HepG2 (cell line): ENCODE data around the gene PRR9. TPM values are rescaled to one million over a fixed set of nuclear protein-coding genes. Genes with fewer than 3 reads are reported as not detected.

ENCODE experiments used
- ATAC-seq: fragments of 200-7000 bp; cut with Tn5 transposase; 3 replicates; pipeline ENCODE4 v1.9.1; 2020; ENCODE audit warnings: mild to moderate bottlenecking, moderate library complexity
- BruUV-seq: library from RNA; stranded (reverse); fragments of 400-500 nt; replicated peaks from 2 replicates; lab custom pipeline; 2021; lab: Mats Ljungman, UMichigan
- CTCF ChIA-PET: fragments of 300-600 bp; formaldehyde crosslinking; extraction: SDS; loops from one replicate; lab custom pipeline; 2021; ENCODE audit warnings: low total read pairs, inconsistent platforms, low intra/inter-chr PET ratio; lab: Yijun Ruan, JAX
- POLR2A ChIA-PET: fragments of 350-600 bp; sonication (Branson Sonifier 250); formaldehyde crosslinking; loops from one replicate; lab custom pipeline; 2020; ENCODE audit warnings: antibody characterized with exemption, inconsistent platforms; lab: Yijun Ruan, JAX
- DNase-seq: peaks from one replicate; pipeline ENCODE4 v3.0.0-alpha.2; 2015; ENCODE audit warnings: low spot score
- FAIRE-seq: peaks from 3 replicates; lab custom pipeline; 2011; peaks lifted over from hg19 to GRCh38; lab: Jason Lieb, UNC
- H2AFZ ChIP-seq: one replicate; pipeline ENCODE4 v1.6.1; 2011; ENCODE audit warnings: low read length, inconsistent platforms
- H3K27ac ChIP-seq: fragments of 300-600 bp; 3 replicates; pipeline ENCODE4 v1.8.0; 2011; ENCODE audit warnings: mixed run types, mild to moderate bottlenecking, mixed read lengths, low read length, inconsistent platforms; ENCODE audit not compliant: insufficient read depth; ENCODE audit errors: extremely low read length
- H3K27me3 ChIP-seq, 2 experiments: fragments of 200-600 bp in 1 of 2; 2 replicates in 1 of 2; 3 replicates in 1 of 2; pipeline versions ENCODE4 v1.6.0 to v1.8.0; 2011; ENCODE audit warnings: low read length in 2 of 2, mild to moderate bottlenecking in 2 of 2, moderate library complexity in 2 of 2, inconsistent platforms in 1 of 2; ENCODE audit not compliant: insufficient read depth in 2 of 2, control insufficient read depth in 1 of 2
- H3K36me3 ChIP-seq, 2 experiments: fragments of 200-600 bp in 1 of 2; replicated peaks in 1 of 2; 2 replicates in 1 of 2; 3 replicates in 1 of 2; pipeline versions ENCODE4 v1.5.1 to v1.8.0; 2011; ENCODE audit warnings: low read length in 2 of 2, inconsistent platforms in 1 of 2; ENCODE audit not compliant: insufficient read depth in 2 of 2, control insufficient read depth in 1 of 2
- H3K4me1 ChIP-seq: 2 replicates; pipeline ENCODE4 v1.5.1; 2012; ENCODE audit warnings: low read length, inconsistent platforms; ENCODE audit not compliant: insufficient read depth
- H3K4me2 ChIP-seq: 2 replicates; pipeline ENCODE4 v1.6.0; 2011; ENCODE audit warnings: low read depth, low read length, inconsistent platforms
- H3K4me3 ChIP-seq, 3 experiments: fragments of 200-600 bp in 1 of 3; sonication (generic), shearing (Covaris generic) in 1 of 3; replicated peaks in 1 of 3; 2 replicates each; pipeline ENCODE4 v1.5.1; 2011 to 2016; ENCODE audit warnings: low read length in 3 of 3, inconsistent platforms in 2 of 3, low read depth in 2 of 3, mild to moderate bottlenecking in 2 of 3, control low read depth in 1 of 3, mixed read lengths in 1 of 3; ENCODE audit not compliant: insufficient read depth in 1 of 3
- H3K79me2 ChIP-seq: one replicate; pipeline ENCODE4 v1.6.1; 2011; ENCODE audit warnings: low read length, inconsistent platforms; ENCODE audit not compliant: insufficient read depth
- H3K9ac ChIP-seq: 2 replicates; pipeline ENCODE4 v1.6.0; 2011; ENCODE audit warnings: mild to moderate bottlenecking, low read depth, low read length, inconsistent platforms; ENCODE audit not compliant: insufficient read depth
- H3K9me3 ChIP-seq: 2 replicates; pipeline ENCODE4 v1.5.1; 2012; ENCODE audit warnings: mild to moderate bottlenecking, low read length
- H4K20me1 ChIP-seq: 2 replicates; pipeline ENCODE4 v1.6.0; 2011; ENCODE audit warnings: inconsistent platforms, mild to moderate bottlenecking, low read length, moderate library complexity; ENCODE audit not compliant: insufficient read depth
- MAFF ChIP-seq: IDR thresholded peaks from 2 replicates; pipeline ENCODE4 v1.6.1; 2011; ENCODE audit warnings: low read depth, low read length, improper control_type of control experiment
- NFRKB ChIP-seq: fragments of 450-650 bp; IDR thresholded peaks from 2 replicates; pipeline ENCODE4 v1.6.1; 2017
- TSC22D2 ChIP-seq: sonication (generic); formaldehyde crosslinking; IDR thresholded peaks from 2 replicates; pipeline ENCODE4 v1.5.1; 2020; ENCODE audit warnings: missing genetic modification reagents, mild to moderate bottlenecking, borderline replicate concordance
- ZNF781 ChIP-seq: sonication (generic); formaldehyde crosslinking; IDR thresholded peaks from 2 replicates; pipeline ENCODE4 v1.5.1; 2020; ENCODE audit warnings: borderline replicate concordance, mild to moderate bottlenecking, missing genetic modification reagents; ENCODE audit errors: not compliant biosample characterization
- ZSCAN12 ChIP-seq: sonication (generic); formaldehyde crosslinking; IDR thresholded peaks from 2 replicates; pipeline ENCODE4 v1.9.0; 2021; ENCODE audit warnings: mild to moderate bottlenecking, missing genetic modification reagents
- WGBS: methylation state at CpG from one replicate; pipeline ENCODE4 v1.1.6; 2017; ENCODE audit warnings: low lambda C conversion rate; 5-methylcytosine and 5-hydroxymethylcytosine counted together
- in situ Hi-C: cut with HindIII; loops from 2 replicates; pipeline ENCODE4 v1.10.0; 2017; ENCODE audit warnings: low pct_unique_long_range_greater_than_20kb; ENCODE audit not compliant: extremely low pct_ligation_motif_present
- intact Hi-C: fragments of 100-400 bp; cut with micrococcal nuclease; formaldehyde crosslinking; loops from one replicate; pipeline ENCODE4 v1.10.0; 2022; ENCODE audit not compliant: unreplicated experiment
- polyA plus RNA-seq, 8 experiments: library from polyadenylated mRNA; depleted of rRNA in 3 of 8; stranded (reverse) in 7 of 8; unstranded in 1 of 8; fragments of >200 nt; fragmentation: Illumina TruSeq in 4 of 8; extraction: Trizol in 4 of 8; gene quantifications; 2 replicates each; pipeline versions ENCODE4 v1.2.1 to v1.2.3, GENCODE V29; 2011 to 2016; ENCODE audit warnings: low read depth in 4 of 8, missing spikeins in 1 of 8, mixed read lengths in 1 of 8; ENCODE audit not compliant: insufficient read depth in 1 of 8
- total RNA-seq, 5 experiments: library from RNA; depleted of rRNA; stranded (reverse); fragments of >200 nt; fragmentation: Illumina TruSeq; extraction: Trizol; gene quantifications; 2 replicates each; pipeline ENCODE4 v1.2.3, GENCODE V29; 2016; ENCODE audit warnings: low read depth in 1 of 5
- TF ChIP-seq, protein P1 (sequence below): sonication (generic); formaldehyde crosslinking; IDR thresholded peaks from 2 replicates; pipeline ENCODE4 v1.8.0; 2022; ENCODE audit warnings: mild to moderate bottlenecking, missing genetic modification reagents, moderate library complexity
- TF ChIP-seq, protein P2 (sequence below): sonication (generic); formaldehyde crosslinking; IDR thresholded peaks from 2 replicates; pipeline ENCODE4 v1.8.1; 2023; ENCODE audit warnings: mild to moderate bottlenecking, missing genetic modification reagents

The PRR9 gene
- total and polyA plus RNA-seq, 2 of the 13 experiments (the other 11 are each of a cell fraction or from before 2014, with no cell fraction given) = not detected

DNA sequence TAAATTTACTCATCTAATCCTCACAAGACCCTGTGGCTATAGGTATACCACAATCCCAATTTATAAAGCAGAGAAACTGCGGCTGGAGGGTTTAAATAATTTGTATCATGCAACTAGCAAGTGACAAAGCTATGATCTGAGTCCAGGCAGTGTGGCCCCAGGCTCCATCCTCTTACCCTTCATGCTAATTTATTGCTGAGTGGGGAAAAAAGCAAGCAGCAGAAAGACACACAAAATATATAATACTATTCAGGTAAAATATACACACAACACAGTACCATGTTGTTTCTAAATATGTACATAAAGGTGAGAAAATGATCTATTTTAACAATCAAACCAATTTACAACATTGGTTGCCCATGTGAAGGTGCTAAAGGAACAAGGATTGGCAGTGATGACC is 24.8 kb downstream of the PRR9 start (continued):
- TF ChIP-seq, protein P1, sequence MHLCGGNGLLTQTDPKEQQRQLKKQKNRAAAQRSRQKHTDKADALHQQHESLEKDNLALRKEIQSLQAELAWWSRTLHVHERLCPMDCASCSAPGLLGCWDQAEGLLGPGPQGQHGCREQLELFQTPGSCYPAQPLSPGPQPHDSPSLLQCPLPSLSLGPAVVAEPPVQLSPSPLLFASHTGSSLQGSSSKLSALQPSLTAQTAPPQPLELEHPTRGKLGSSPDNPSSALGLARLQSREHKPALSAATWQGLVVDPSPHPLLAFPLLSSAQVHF (CRISPR knock-in tag) = no peak
- TF ChIP-seq MAFF = peak; percentile 76

DNA sequence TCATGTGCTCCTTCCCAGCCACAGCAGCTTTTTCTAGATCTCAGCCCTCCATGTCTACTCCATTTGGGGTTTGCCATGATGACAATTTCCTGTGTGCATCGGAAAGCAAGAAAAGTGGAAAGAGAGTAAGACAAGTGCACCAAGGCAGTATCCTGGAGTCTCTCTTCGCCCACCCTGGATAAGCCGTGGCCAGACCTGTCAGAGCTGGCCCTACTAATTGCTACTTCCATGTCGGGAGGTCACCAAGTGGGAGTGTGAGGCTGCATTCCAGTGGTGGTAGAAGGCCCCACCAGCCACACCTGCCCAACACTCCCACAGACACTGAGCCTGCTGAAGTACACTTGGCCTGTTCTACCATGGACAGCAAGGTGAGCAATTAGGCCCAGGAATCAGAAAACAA is 28.1 kb downstream of the PRR9 start:
- Histone ChIP-seq H3K79me2 (no peaks in the 10 kb centered on the region), H3K27ac (no peak overlapping the region), H3K9me3 (peaks cover 7% of the 10 kb centered on the region), H3K9ac (no peak overlapping the region), H3K27me3 (no peaks in the 10 kb centered on the region), H4K20me1 (no peaks in the 10 kb centered on the region), H3K4me1 (no peaks in the 10 kb centered on the region), H2AFZ (no peak overlapping the region), H3K4me3 (no peak overlapping the region), H3K36me3 (no peaks in the 10 kb centered on the region), H3K4me2 (no peak overlapping the region)
- CTCF ChIA-PET = no interaction called here
- WGBS = 4% methylated on average over 3 of the region's 4 CpGs
- TF ChIP-seq NFRKB (no peak), TSC22D2 (CRISPR knock-in tag) (no peak), ZNF781 (CRISPR knock-in tag) (no peak), ZSCAN12 (no peak)
- TF ChIP-seq, protein P2, sequence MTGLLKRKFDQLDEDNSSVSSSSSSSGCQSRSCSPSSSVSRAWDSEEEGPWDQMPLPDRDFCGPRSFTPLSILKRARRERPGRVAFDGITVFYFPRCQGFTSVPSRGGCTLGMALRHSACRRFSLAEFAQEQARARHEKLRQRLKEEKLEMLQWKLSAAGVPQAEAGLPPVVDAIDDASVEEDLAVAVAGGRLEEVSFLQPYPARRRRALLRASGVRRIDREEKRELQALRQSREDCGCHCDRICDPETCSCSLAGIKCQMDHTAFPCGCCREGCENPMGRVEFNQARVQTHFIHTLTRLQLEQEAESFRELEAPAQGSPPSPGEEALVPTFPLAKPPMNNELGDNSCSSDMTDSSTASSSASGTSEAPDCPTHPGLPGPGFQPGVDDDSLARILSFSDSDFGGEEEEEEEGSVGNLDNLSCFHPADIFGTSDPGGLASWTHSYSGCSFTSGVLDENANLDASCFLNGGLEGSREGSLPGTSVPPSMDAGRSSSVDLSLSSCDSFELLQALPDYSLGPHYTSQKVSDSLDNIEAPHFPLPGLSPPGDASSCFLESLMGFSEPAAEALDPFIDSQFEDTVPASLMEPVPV (CRISPR knock-in tag) = no peak
- BruUV-seq = no TSS peak
- FAIRE-seq (no peak), DNase-seq (no peak), ATAC-seq (no peak)
- intact Hi-C loops = no loop called here
- in situ Hi-C loops = no loop called here
- POLR2A ChIA-PET = no interaction called here
